ENCODE measurements around the gene COX7A1. TPM values are rescaled to one million over a fixed set of nuclear protein-coding genes. Genes with fewer than 3 reads are reported as not detected.
"Not testable (repeated sequence)": the region's sequence is repeated elsewhere in the genome, so short reads cannot be mapped to it uniquely, and the experiment has no call there.

The COX7A1 gene
- total RNA-seq, 1 experiment from 2014 or later: not detected

DNA sequence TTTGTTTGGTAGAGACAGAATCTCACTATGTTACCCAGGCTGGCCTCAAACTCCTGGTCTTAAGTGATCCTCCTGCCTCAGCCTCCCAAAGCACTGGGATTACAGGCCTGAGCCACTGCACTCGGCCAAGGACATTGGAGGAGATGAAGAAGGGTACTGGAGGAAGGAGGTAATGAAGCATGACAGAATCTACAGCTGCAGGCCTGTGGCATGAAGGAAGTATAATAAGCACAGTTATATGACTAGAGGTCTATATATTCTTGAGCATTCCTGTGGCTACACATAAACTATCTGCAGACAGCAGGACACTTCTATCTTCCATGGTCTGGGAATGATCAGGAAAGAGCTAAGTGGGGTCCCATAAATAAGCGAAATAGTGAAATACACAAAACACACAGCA is 44.0 kb upstream of the COX7A1 start:
- no TSS peak for BruUV-seq (replicated peaks)
- CTCF ChIA-PET: no interaction called here

DNA sequence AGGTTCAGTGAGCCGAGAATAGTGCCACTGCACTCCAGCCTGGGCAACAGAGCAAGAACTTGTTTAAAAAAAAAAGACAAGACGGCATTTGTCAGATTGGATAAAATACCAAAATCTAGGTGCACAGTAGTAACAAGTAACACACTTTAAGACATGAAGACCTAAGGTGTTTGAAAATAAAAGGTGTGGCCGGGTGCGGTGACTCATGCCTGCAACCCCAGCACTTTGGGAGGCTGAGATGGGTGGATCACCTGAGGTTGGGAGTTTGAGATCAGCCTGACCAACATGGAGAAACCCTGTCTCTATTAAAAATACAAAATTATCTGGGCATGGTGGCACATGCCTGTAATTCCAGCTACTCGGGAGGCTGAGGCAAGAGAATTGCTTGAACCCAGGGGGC is 34.5 kb upstream of the COX7A1 start:
- BruUV-seq (replicated peaks); H3K36me3 ChIP-seq (ENCODE audit: low read depth, low read length); POLR2A ChIA-PET (ENCODE audit: unreplicated experiment); H3K27me3 ChIP-seq (ENCODE audit: low read length); intact Hi-C loops (cut with micrococcal nuclease); H3K9me2 ChIP-seq (replicated peaks; ENCODE audit: low read length); DNase-seq; H3K79me2 ChIP-seq (ENCODE audit: low read length); H3K4me1 ChIP-seq (ENCODE audit: insufficient read depth, low read length); H3K27ac ChIP-seq (ENCODE audit: low read length); H3K4me2 ChIP-seq (ENCODE audit: low read length); H3F3A ChIP-seq (ENCODE audit: low read length, unreplicated experiment); ATAC-seq; H2AFZ ChIP-seq (ENCODE audit: low read length); H4K20me1 ChIP-seq (ENCODE audit: low read length); CTCF ChIA-PET; H3K9ac ChIP-seq (ENCODE audit: low read length); H3K9me3 ChIP-seq (ENCODE audit: low read length); H3K4me3 ChIP-seq (ENCODE audit: low read length): not testable (repeated sequence)

More for the DNA sequence above, 44.0 kb upstream of the COX7A1 start:
- Histone ChIP-seq H3K36me3 (ENCODE audit: low read depth, low read length) (no peaks in the 10 kb centered on the region), H3K9ac (ENCODE audit: low read length) (no peak overlapping the region), H3K9me2 (replicated peaks; ENCODE audit: low read length) (no peaks in the 10 kb centered on the region), H2AFZ (ENCODE audit: low read length) (no peak overlapping the region), H3K27me3 (ENCODE audit: low read length) (no peaks in the 10 kb centered on the region), H3K9me3 (ENCODE audit: low read length) (no peaks in the 10 kb centered on the region), H3K4me1 (ENCODE audit: insufficient read depth, low read length) (no peaks in the 10 kb centered on the region), H3K4me3 (ENCODE audit: low read length) (no peak overlapping the region), H3K27ac (ENCODE audit: low read length) (no peak overlapping the region), H3F3A (ENCODE audit: low read length, unreplicated experiment) (no peaks in the 10 kb centered on the region), H4K20me1 (ENCODE audit: low read length) (no peaks in the 10 kb centered on the region), H3K4me2 (ENCODE audit: low read length) (no peak overlapping the region), H3K79me2 (ENCODE audit: low read length) (no peaks in the 10 kb centered on the region)
- TF ChIP-seq EZH2 (IDR thresholded peaks at IDR 0.05; ENCODE audit: low read length, unreplicated experiment) (no peak), EZH2phosphoT487 (IDR thresholded peaks at IDR 0.05; ENCODE audit: borderline replicate concordance, low read length) (no peak)
- TF ChIP-seq, protein P1, sequence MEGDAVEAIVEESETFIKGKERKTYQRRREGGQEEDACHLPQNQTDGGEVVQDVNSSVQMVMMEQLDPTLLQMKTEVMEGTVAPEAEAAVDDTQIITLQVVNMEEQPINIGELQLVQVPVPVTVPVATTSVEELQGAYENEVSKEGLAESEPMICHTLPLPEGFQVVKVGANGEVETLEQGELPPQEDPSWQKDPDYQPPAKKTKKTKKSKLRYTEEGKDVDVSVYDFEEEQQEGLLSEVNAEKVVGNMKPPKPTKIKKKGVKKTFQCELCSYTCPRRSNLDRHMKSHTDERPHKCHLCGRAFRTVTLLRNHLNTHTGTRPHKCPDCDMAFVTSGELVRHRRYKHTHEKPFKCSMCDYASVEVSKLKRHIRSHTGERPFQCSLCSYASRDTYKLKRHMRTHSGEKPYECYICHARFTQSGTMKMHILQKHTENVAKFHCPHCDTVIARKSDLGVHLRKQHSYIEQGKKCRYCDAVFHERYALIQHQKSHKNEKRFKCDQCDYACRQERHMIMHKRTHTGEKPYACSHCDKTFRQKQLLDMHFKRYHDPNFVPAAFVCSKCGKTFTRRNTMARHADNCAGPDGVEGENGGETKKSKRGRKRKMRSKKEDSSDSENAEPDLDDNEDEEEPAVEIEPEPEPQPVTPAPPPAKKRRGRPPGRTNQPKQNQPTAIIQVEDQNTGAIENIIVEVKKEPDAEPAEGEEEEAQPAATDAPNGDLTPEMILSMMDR (conservative IDR thresholded peaks at IDR 0.05; ENCODE audit: low read depth, low read length): no peak
- no peak for ATAC-seq
- intact Hi-C loops (cut with micrococcal nuclease): no loop called here
- DNase-seq: no peak
- POLR2A ChIA-PET (ENCODE audit: unreplicated experiment): no interaction called here

DNA sequence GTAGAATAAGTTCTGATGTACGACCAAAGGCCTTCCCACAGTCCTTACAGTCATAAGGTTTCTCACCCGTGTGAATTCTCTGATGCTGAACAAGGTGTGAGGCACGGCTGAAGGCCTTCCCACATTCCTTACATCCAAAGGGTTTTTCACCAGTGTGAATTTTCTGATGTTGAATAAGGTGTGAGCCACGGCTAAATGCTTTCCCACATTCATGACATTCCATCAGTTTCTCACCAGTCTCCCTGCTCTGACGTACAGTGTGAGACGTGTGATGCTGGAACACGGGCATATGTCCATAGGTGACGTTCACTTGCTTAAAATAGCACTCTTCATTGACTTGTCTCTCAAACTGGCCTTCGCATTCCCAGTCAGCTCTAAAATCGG is 31.0 kb upstream of the COX7A1 start:
- no peak for ATAC-seq
- BruUV-seq (replicated peaks): no TSS peak

More for the DNA sequence above, 31.0 kb upstream of the COX7A1 start:
- no peaks in the 10 kb centered on the region for H3K9me2 ChIP-seq (replicated peaks; ENCODE audit: low read length)
- ChIA-PET CTCF (no interaction called here), POLR2A (ENCODE audit: unreplicated experiment) (no interaction called here)
- TF ChIP-seq EZH2phosphoT487 (IDR thresholded peaks at IDR 0.05; ENCODE audit: borderline replicate concordance, low read length) (no peak), EZH2 (IDR thresholded peaks at IDR 0.05; ENCODE audit: low read length, unreplicated experiment) (no peak)
- TF ChIP-seq, protein P1 (conservative IDR thresholded peaks at IDR 0.05; ENCODE audit: low read depth, low read length): no peak
- intact Hi-C loops (cut with micrococcal nuclease): no loop called here
- H3K36me3 ChIP-seq (ENCODE audit: low read depth, low read length): no peaks in the 10 kb centered on the region
- no peaks in the 10 kb centered on the region for H3K4me1 ChIP-seq (ENCODE audit: insufficient read depth, low read length)
- no peak overlapping the region for H3K4me2 ChIP-seq (ENCODE audit: low read length)
- H3K9me3 ChIP-seq (ENCODE audit: low read length): no peaks in the 10 kb centered on the region
- H3K4me3 ChIP-seq (ENCODE audit: low read length): no peak overlapping the region
- H3K27ac ChIP-seq (ENCODE audit: low read length): no peak overlapping the region
- H3F3A ChIP-seq (ENCODE audit: low read length, unreplicated experiment): no peaks in the 10 kb centered on the region
- no peak overlapping the region for H3K9ac ChIP-seq (ENCODE audit: low read length)
- H2AFZ ChIP-seq (ENCODE audit: low read length): no peak overlapping the region
- H4K20me1 ChIP-seq (ENCODE audit: low read length): no peaks in the 10 kb centered on the region
- no peaks in the 10 kb centered on the region for H3K27me3 ChIP-seq (ENCODE audit: low read length)
- no peak for DNase-seq
- H3K79me2 ChIP-seq (ENCODE audit: low read length): no peaks in the 10 kb centered on the region
